ENCODE data around the gene DTD1.

Gene DTD1

DNA sequence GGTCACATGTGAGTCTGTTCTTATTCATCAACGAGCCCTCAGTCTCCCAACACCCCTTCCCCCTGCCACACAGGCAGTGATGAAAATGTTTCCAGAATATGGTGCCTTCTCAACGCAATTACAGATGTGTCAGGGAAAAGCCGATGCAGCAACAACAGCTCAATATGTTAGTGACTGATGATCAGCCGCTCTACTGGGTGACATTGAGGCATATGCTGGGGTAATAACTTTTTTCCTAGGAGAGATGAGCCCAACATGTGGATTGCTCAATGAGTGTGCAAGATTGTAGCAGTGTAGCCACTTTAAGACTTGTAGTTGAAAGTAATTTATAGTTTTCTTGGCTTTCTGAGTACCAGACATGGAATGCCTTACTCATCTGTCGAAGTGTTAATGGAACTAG is 49.4 kb downstream of the DTD1 start:
- H3K4me3 ChIP-seq (ENCODE audit: low read depth, low read length), result no peak overlapping the region
- no peak overlapping the region for H3K27ac ChIP-seq
- H3K36me3 ChIP-seq (replicated peaks), result no peaks in the 10 kb centered on the region
- no peaks in the 10 kb centered on the region for H3K27me3 ChIP-seq (replicated peaks)
- no peak for DNase-seq
- in situ Hi-C loops (cut with HindIII; ENCODE audit: low pct_ligation_motif_present, low sequenced_read_pairs), result loop anchor here (25.0 kb wide), 1 partner anchor 150 kb away; no protein-coding TSS in a partner anchor
- TF ChIP-seq, protein P1, sequence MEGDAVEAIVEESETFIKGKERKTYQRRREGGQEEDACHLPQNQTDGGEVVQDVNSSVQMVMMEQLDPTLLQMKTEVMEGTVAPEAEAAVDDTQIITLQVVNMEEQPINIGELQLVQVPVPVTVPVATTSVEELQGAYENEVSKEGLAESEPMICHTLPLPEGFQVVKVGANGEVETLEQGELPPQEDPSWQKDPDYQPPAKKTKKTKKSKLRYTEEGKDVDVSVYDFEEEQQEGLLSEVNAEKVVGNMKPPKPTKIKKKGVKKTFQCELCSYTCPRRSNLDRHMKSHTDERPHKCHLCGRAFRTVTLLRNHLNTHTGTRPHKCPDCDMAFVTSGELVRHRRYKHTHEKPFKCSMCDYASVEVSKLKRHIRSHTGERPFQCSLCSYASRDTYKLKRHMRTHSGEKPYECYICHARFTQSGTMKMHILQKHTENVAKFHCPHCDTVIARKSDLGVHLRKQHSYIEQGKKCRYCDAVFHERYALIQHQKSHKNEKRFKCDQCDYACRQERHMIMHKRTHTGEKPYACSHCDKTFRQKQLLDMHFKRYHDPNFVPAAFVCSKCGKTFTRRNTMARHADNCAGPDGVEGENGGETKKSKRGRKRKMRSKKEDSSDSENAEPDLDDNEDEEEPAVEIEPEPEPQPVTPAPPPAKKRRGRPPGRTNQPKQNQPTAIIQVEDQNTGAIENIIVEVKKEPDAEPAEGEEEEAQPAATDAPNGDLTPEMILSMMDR (IDR thresholded peaks at IDR 0.05; ENCODE audit: low read depth, low read length, missing control alignments), result no peak

DNA sequence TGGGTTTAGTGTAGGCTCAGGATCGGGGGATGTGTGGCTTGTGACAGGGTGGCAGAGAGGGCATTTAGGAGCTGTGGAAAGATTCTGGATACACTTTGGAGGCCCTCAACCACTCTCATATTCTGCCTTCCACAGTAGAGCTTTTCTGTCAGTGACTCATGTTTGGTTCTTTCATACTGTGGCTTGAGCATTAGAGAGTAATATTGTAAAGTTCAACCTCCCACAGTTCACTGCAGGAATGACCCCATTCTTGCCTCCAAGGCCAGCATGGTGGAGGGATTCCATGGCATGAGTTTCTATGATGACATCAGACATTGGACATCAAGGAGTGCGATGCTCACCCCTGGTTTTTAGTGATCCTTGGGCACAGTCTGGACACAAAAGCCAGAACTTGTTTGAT is 50.9 kb downstream of the DTD1 start:
- no peak overlapping the region for H3K4me3 ChIP-seq (ENCODE audit: low read depth, low read length)
- in situ Hi-C loops (cut with HindIII; ENCODE audit: low pct_ligation_motif_present, low sequenced_read_pairs), result loop anchor here (25.0 kb wide), 1 partner anchor 149 kb away; no protein-coding TSS in a partner anchor
- TF ChIP-seq, protein P1 (IDR thresholded peaks at IDR 0.05; ENCODE audit: low read depth, low read length, missing control alignments), result no peak

DNA sequence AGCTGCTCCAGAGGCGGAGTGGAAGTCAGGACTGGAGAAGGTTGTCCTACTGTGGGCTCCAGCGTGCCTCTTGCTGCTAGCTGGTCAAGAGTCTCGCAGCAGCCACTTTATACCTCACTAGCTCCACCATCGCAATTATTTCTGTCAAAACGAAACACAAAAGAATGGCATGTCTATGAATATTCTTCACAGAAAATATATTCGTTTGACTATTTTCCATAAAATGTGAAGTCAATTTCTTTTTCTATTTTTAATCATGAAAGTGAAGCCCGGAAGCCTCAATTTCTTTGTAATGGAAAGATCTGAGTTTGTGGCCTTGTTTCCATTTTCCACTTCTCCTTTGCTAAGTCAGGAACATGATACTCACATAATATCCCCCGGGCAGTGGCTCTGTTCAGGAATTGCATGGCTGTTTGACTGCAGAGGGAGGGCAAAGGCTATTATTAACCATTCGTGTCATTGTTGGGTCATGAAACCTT is 51.7 kb downstream of the DTD1 start:
- in situ Hi-C loops (cut with HindIII; ENCODE audit: low pct_ligation_motif_present, low sequenced_read_pairs), result loop anchor here (25.0 kb wide), 1 partner anchor 148 kb away; no protein-coding TSS in a partner anchor
- no peak for DNase-seq
- no peaks in the 10 kb centered on the region for H3K36me3 ChIP-seq (replicated peaks)
- TF ChIP-seq, protein P1 (IDR thresholded peaks at IDR 0.05; ENCODE audit: low read depth, low read length, missing control alignments), result no peak
- H3K27me3 ChIP-seq (replicated peaks), result no peaks in the 10 kb centered on the region
- H3K27ac ChIP-seq, result no peak overlapping the region
- no peak overlapping the region for H3K4me3 ChIP-seq (ENCODE audit: low read depth, low read length)

More for the DNA sequence above, 50.9 kb downstream of the DTD1 start:
- no peaks in the 10 kb centered on the region for H3K27me3 ChIP-seq (replicated peaks)
- no peaks in the 10 kb centered on the region for H3K36me3 ChIP-seq (replicated peaks)
- no peak for DNase-seq
- no peak overlapping the region for H3K27ac ChIP-seq

DNA sequence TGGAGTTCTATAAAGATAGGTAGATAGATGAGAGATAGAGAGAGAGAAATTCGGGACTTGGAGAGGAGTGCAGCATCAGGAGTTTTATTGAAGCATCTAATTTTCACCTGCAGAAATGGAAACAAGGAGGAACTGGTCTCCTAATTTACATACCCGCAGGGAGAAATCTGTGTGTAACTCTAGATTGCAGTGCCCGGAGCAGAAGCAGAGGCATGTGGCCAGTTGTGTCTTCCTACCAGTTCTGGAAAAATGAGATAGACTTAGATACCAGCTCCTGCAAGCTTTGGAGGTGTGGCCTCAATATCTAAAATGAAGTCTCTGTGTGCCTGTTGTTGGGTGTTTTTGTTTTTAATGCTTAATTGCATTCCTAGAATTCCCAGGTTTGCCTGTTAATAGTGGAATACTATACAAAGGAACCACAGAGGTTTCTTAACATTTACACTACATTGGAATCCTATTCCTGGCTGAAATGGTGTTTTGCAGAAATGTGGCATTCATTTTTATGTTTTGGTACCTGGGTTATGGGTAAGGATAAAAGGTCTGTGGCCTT is 57.4 kb downstream of the DTD1 start:
- H3K27ac ChIP-seq, result no peak overlapping the region
- in situ Hi-C loops (cut with HindIII; ENCODE audit: low pct_ligation_motif_present, low sequenced_read_pairs), result loop anchor here (25.0 kb wide), 1 partner anchor 142 kb away; no protein-coding TSS in a partner anchor
- H3K4me3 ChIP-seq (ENCODE audit: low read depth, low read length), result no peak overlapping the region
- H3K36me3 ChIP-seq (replicated peaks), result no peaks in the 10 kb centered on the region
- TF ChIP-seq, protein P1 (IDR thresholded peaks at IDR 0.05; ENCODE audit: low read depth, low read length, missing control alignments), result no peak
- DNase-seq, result no peak
- no peaks in the 10 kb centered on the region for H3K27me3 ChIP-seq (replicated peaks)

DNA sequence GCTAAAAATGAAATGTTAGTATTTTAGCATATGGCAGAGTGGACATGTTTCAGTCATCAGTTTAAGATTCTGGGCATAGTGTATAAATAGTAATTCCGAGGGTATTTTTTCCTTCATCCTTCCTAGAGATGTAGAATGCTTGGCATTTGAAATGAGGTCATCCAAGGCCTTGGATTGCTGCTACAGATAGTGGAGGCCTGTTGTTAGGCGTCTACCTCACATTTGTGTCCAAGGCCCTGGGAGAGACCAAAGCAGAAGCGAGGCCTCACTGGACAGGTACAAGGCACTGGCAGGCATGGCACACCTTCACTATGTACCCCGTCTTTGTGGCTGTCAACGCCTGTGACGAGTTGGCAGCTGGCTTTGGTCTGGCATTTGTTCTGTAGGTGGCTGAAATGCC is 58.0 kb downstream of the DTD1 start:
- Histone ChIP-seq H3K27ac (no peak overlapping the region), H3K4me3 (ENCODE audit: low read depth, low read length) (no peak overlapping the region), H3K27me3 (replicated peaks) (no peaks in the 10 kb centered on the region), H3K36me3 (replicated peaks) (no peaks in the 10 kb centered on the region)
- TF ChIP-seq, protein P1 (IDR thresholded peaks at IDR 0.05; ENCODE audit: low read depth, low read length, missing control alignments), result no peak
- peak; percentile 17 for DNase-seq
- in situ Hi-C loops (cut with HindIII; ENCODE audit: low pct_ligation_motif_present, low sequenced_read_pairs), result loop anchor here (25.0 kb wide), 1 partner anchor 141 kb away; no protein-coding TSS in a partner anchor

Measured in brain microvascular endothelial cell (primary cell).